Trophoblast cell (in vitro differentiated cells and primary cell): Measurements from ENCODE around the gene AEBP2.

ENCODE experiments used
- DNase-seq, 2 donors: peaks; one replicate each; pipeline ENCODE4 v3.0.0-alpha.2; 2016
- H2AFZ ChIP-seq: 2 replicates; pipeline ENCODE4 v1.6.1; 2013; ENCODE audit warnings: low read length, moderate library complexity, mild to moderate bottlenecking; ENCODE audit not compliant: insufficient read depth, poor library complexity
- H2AK5ac ChIP-seq: 2 replicates; pipeline ENCODE4 v1.6.1; 2013; ENCODE audit warnings: mild to moderate bottlenecking, low read length
- H2BK120ac ChIP-seq: 2 replicates; pipeline ENCODE4 v1.6.1; 2013; ENCODE audit warnings: low read length, mild to moderate bottlenecking, moderate library complexity; ENCODE audit not compliant: insufficient read depth, poor library complexity
- H2BK12ac ChIP-seq: 2 replicates; pipeline ENCODE4 v1.6.1; 2013; ENCODE audit warnings: mild to moderate bottlenecking, low read length, moderate library complexity
- H2BK5ac ChIP-seq: 2 replicates; pipeline ENCODE4 v1.6.1; 2013; ENCODE audit warnings: low read length, low read depth, moderate library complexity, mild to moderate bottlenecking; ENCODE audit not compliant: poor library complexity
- H3K14ac ChIP-seq: 2 replicates; pipeline ENCODE4 v1.6.1; 2013; ENCODE audit warnings: mild to moderate bottlenecking, low read length
- H3K18ac ChIP-seq: 2 replicates; pipeline ENCODE4 v1.6.1; 2013; ENCODE audit warnings: mild to moderate bottlenecking, low read length
- H3K23ac ChIP-seq: 2 replicates; pipeline ENCODE4 v1.6.1; 2013; ENCODE audit warnings: low read length
- H3K27ac ChIP-seq: 2 replicates; pipeline ENCODE4 v1.5.1; 2013; ENCODE audit warnings: low read depth, mild to moderate bottlenecking, inconsistent platforms, low read length, moderate library complexity
- H3K27me3 ChIP-seq: 2 replicates; pipeline ENCODE4 v1.6.1; 2013; ENCODE audit warnings: inconsistent platforms, mild to moderate bottlenecking, low read length, moderate library complexity; ENCODE audit not compliant: insufficient read depth
- H3K36me3 ChIP-seq, 2 experiments: 1 replicate in 1 of 2; 2 replicates in 1 of 2; pipeline ENCODE4 v1.6.1; 2013; ENCODE audit warnings: low read length in 2 of 2, mild to moderate bottlenecking in 2 of 2, moderate library complexity in 1 of 2; ENCODE audit not compliant: insufficient read depth in 2 of 2, control insufficient read depth in 1 of 2
- H3K4ac ChIP-seq: 2 replicates; pipeline ENCODE4 v1.6.1; 2013; ENCODE audit warnings: low read depth, mild to moderate bottlenecking, low read length, moderate library complexity
- H3K4me1 ChIP-seq, 2 experiments: 1 replicate in 1 of 2; 2 replicates in 1 of 2; pipeline ENCODE4 v1.6.1; 2013; ENCODE audit warnings: low read length in 2 of 2, mild to moderate bottlenecking in 2 of 2, moderate library complexity in 1 of 2; ENCODE audit not compliant: insufficient read depth in 2 of 2, control insufficient read depth in 1 of 2
- H3K4me2 ChIP-seq: 2 replicates; pipeline ENCODE4 v1.6.1; 2013; ENCODE audit warnings: inconsistent platforms, mild to moderate bottlenecking, low read length, moderate library complexity
- H3K4me3 ChIP-seq: 2 replicates; pipeline ENCODE4 v1.5.1; 2013; ENCODE audit warnings: mild to moderate bottlenecking, low read depth, low read length, inconsistent platforms
- H3K79me1 ChIP-seq: one replicate; pipeline ENCODE4 v1.6.1; 2013; ENCODE audit warnings: low read length
- H3K79me2 ChIP-seq: 2 replicates; pipeline ENCODE4 v1.6.1; 2013; ENCODE audit warnings: low read length, mild to moderate bottlenecking; ENCODE audit not compliant: control insufficient read depth, insufficient read depth, poor library complexity
- H3K9ac ChIP-seq: 2 replicates; pipeline ENCODE4 v1.6.1; 2013; ENCODE audit warnings: mild to moderate bottlenecking, low read length
- H3K9me3 ChIP-seq: 2 replicates; pipeline ENCODE4 v1.6.1; 2013; ENCODE audit warnings: low read depth, mild to moderate bottlenecking, control low read depth, inconsistent platforms, low read length; ENCODE audit not compliant: insufficient read depth
- H4K12ac ChIP-seq: 2 replicates; pipeline ENCODE4 v1.6.1; 2013; ENCODE audit warnings: low read depth, mild to moderate bottlenecking, low read length, moderate library complexity
- H4K8ac ChIP-seq: 2 replicates; pipeline ENCODE4 v1.6.1; 2013; ENCODE audit warnings: low read depth, mild to moderate bottlenecking, low read length, moderate library complexity
- H4K91ac ChIP-seq: one replicate; pipeline ENCODE4 v1.6.1; 2013; ENCODE audit warnings: low read depth, mild to moderate bottlenecking, low read length, moderate library complexity
- WGBS: extraction: QIAGEN DNeasy Blood & Tissue Kit; methylation state at CpG from one replicate; pipeline ENCODE4 v1.1.7; 2013; ENCODE audit warnings: missing lambda C conversion rate; ENCODE audit not compliant: insufficient read length, insufficient coverage; ENCODE audit errors: extremely low coverage; 5-methylcytosine and 5-hydroxymethylcytosine counted together

The AEBP2 gene

GRCh38 chr12:19483727-19484126 is 44.4 kb downstream of the AEBP2 start:
- Histone ChIP-seq H3K27ac (no peak overlapping the region), H3K36me3 (peaks cover 2 to 6% of the 10 kb centered on the region in 2 experiments), H3K79me2 (peaks cover 7% of the 10 kb centered on the region), H3K18ac (no peak overlapping the region), H4K12ac (no peak overlapping the region), H2AK5ac (no peak overlapping the region), H4K8ac (no peak overlapping the region), H3K27me3 (no peaks in the 10 kb centered on the region), H3K4me2 (no peak overlapping the region), H3K14ac (no peak overlapping the region), H4K91ac (no peak overlapping the region), H2BK120ac (no peak overlapping the region), H2BK5ac (no peak overlapping the region), H3K4me1 (peaks cover 12% of the 10 kb centered on the region in 2 experiments), H2BK12ac (no peak overlapping the region), H3K9me3 (no peaks in the 10 kb centered on the region), H3K79me1 (no peaks in the 10 kb centered on the region), H3K23ac (no peak overlapping the region), H3K9ac (no peak overlapping the region), H3K4me3 (no peak overlapping the region), H2AFZ (no peak overlapping the region), H3K4ac (no peak overlapping the region)
- WGBS = no CpG with 5 or more reads among the region's 4 CpGs
- no peak for DNase-seq

- Histone ChIP-seq H3K79me2 (peaks cover 7% of the 10 kb centered on the region), H3K4me3 (no peak overlapping the region), H3K9me3 (no peaks in the 10 kb centered on the region), H2BK120ac (no peak overlapping the region), H3K4me2 (no peak overlapping the region), H4K12ac (no peak overlapping the region), H4K91ac (no peak overlapping the region), H4K8ac (no peak overlapping the region), H3K27me3 (no peaks in the 10 kb centered on the region), H3K18ac (no peak overlapping the region), H2BK5ac (no peak overlapping the region), H3K4me1 (peaks cover 12% of the 10 kb centered on the region in 2 experiments), H3K23ac (no peak overlapping the region), H2AFZ (no peak overlapping the region), H3K27ac (no peak overlapping the region), H2BK12ac (no peak overlapping the region), H3K14ac (no peak overlapping the region), H3K36me3 (peaks cover 0 to 4% of the 10 kb centered on the region in 2 experiments), H3K79me1 (no peaks in the 10 kb centered on the region), H2AK5ac (no peak overlapping the region), H3K4ac (no peak overlapping the region), H3K9ac (no peak overlapping the region)
- WGBS = no CpG with 5 or more reads among the region's 3 CpGs
- DNase-seq = no peak
Measured at GRCh38 chr12:19484738-19485137, 45.4 kb downstream of the AEBP2 start.

GRCh38 chr12:19485240-19485639 is 45.9 kb downstream of the AEBP2 start:
- H2AK5ac ChIP-seq = no peak overlapping the region
- no peak overlapping the region for H2BK5ac ChIP-seq
- peak overlapping the region; percentile 85 for H3K4ac ChIP-seq
- no peaks in the 10 kb centered on the region for H3K9me3 ChIP-seq
- H3K4me2 ChIP-seq = no peak overlapping the region
- H3K27me3 ChIP-seq = no peaks in the 10 kb centered on the region
- no peak overlapping the region for H2AFZ ChIP-seq
- H4K91ac ChIP-seq = no peak overlapping the region
- no peak for DNase-seq
- no peak overlapping the region for H4K8ac ChIP-seq
- H3K18ac ChIP-seq = no peak overlapping the region
- H3K4me3 ChIP-seq = no peak overlapping the region
- H3K79me2 ChIP-seq = peaks cover 7% of the 10 kb centered on the region
- H3K79me1 ChIP-seq = no peaks in the 10 kb centered on the region
- no peak overlapping the region for H2BK120ac ChIP-seq
- H3K23ac ChIP-seq = no peak overlapping the region
- peaks cover 0 to 4% of the 10 kb centered on the region in 2 experiments for H3K36me3 ChIP-seq
- peaks cover 12% of the 10 kb centered on the region in 2 experiments for H3K4me1 ChIP-seq
- WGBS = no CpG with 5 or more reads among the region's 6 CpGs
- H3K14ac ChIP-seq = no peak overlapping the region
- no peak overlapping the region for H4K12ac ChIP-seq
- no peak overlapping the region for H3K9ac ChIP-seq
- H2BK12ac ChIP-seq = no peak overlapping the region
- H3K27ac ChIP-seq = no peak overlapping the region

GRCh38 chr12:19489168-19489567 is 49.9 kb downstream of the AEBP2 start:
- Histone ChIP-seq H3K4ac (no peak overlapping the region), H4K91ac (no peak overlapping the region), H3K4me1 (no peaks in the 10 kb centered on the region), H2BK5ac (no peak overlapping the region), H4K12ac (no peak overlapping the region), H3K14ac (no peak overlapping the region), H3K23ac (no peak overlapping the region), H2BK12ac (no peak overlapping the region), H3K27me3 (no peaks in the 10 kb centered on the region), H3K79me2 (peaks cover 2% of the 10 kb centered on the region), H2AFZ (no peak overlapping the region), H2AK5ac (no peak overlapping the region), H2BK120ac (no peak overlapping the region), H3K4me3 (no peak overlapping the region), H3K4me2 (no peak overlapping the region), H3K27ac (no peak overlapping the region), H4K8ac (no peak overlapping the region), H3K79me1 (no peaks in the 10 kb centered on the region), H3K9ac (no peak overlapping the region), H3K18ac (no peak overlapping the region), H3K9me3 (no peaks in the 10 kb centered on the region), H3K36me3 (peaks cover under 1 to 4% of the 10 kb centered on the region in 2 experiments)
- no peak for DNase-seq
- no CpG with 5 or more reads among the region's 4 CpGs for WGBS
